ENCODE measurements around the gene CD300LB. TPM values are rescaled to one million over a fixed set of nuclear protein-coding genes. Genes with fewer than 3 reads are reported as not detected.

Gene CD300LB
- total and polyA plus RNA-seq, 3 donors from 2014 or later: 0.30 to 0.99 (median 0.71) TPM

GRCh38 chr17:74478420-74479100 lies 52.7 kb downstream of the CD300LB start:
- H3K36me3 ChIP-seq (ENCODE audit: low read depth, missing control alignments): no peaks in the 10 kb centered on the region
- H3K9me3 ChIP-seq: no peaks in the 10 kb centered on the region
- no peaks in the 10 kb centered on the region for H3K27me3 ChIP-seq
- 50 to 77% methylated on average over 6 of the region's 6 CpGs for WGBS, 2 donors
- no peak overlapping the region for H3K27ac ChIP-seq
- H3K4me1 ChIP-seq: peaks cover 3% of the 10 kb centered on the region
- H3K4me3 ChIP-seq: no peak overlapping the region
- DNase-seq: no peak
- TF ChIP-seq POLR2A (IDR thresholded peaks at IDR 0.05): no peak
- TF ChIP-seq CTCF (IDR thresholded peaks at IDR 0.05): no peak
- intact Hi-C loops (cut with DNase I; ENCODE audit: low total_unique reads): no loop called here

- TF ChIP-seq CTCF (IDR thresholded peaks at IDR 0.05) (no peak), POLR2A (IDR thresholded peaks at IDR 0.05) (no peak)
- WGBS, 2 donors: 92 to 95% methylated on average over 2 to 4 of the region's 4 CpGs
- H3K27me3 ChIP-seq: no peaks in the 10 kb centered on the region
- H3K4me1 ChIP-seq: peaks cover 3% of the 10 kb centered on the region
- no peak overlapping the region for H3K4me3 ChIP-seq
- no peak for DNase-seq
- intact Hi-C loops (cut with DNase I; ENCODE audit: low total_unique reads): no loop called here
- no peaks in the 10 kb centered on the region for H3K9me3 ChIP-seq
- no peaks in the 10 kb centered on the region for H3K36me3 ChIP-seq (ENCODE audit: low read depth, missing control alignments)
- no peak overlapping the region for H3K27ac ChIP-seq
Observed at GRCh38 chr17:74477411-74477810, 53.9 kb downstream of the CD300LB start.

GRCh38 chr17:74475189-74475588 lies 56.1 kb downstream of the CD300LB start:
- TF ChIP-seq POLR2A (IDR thresholded peaks at IDR 0.05) (no peak), CTCF (IDR thresholded peaks at IDR 0.05) (no peak)
- WGBS, 2 donors: 87 to 88% methylated on average over 4 of the region's 4 CpGs

GRCh38 chr17:74474043-74474792 lies 57.1 kb downstream of the CD300LB start:
- DNase-seq: no peak
- intact Hi-C loops (cut with DNase I; ENCODE audit: low total_unique reads): no loop called here
- H3K27ac ChIP-seq: no peak overlapping the region
- H3K36me3 ChIP-seq (ENCODE audit: low read depth, missing control alignments): no peaks in the 10 kb centered on the region
- no peak for TF ChIP-seq CTCF (IDR thresholded peaks at IDR 0.05)
- TF ChIP-seq POLR2A (IDR thresholded peaks at IDR 0.05): no peak
- H3K4me1 ChIP-seq: peaks cover 3% of the 10 kb centered on the region
- H3K27me3 ChIP-seq: no peaks in the 10 kb centered on the region
- WGBS, 2 donors: 78 to 89% methylated on average over 9 of the region's 9 CpGs
- H3K9me3 ChIP-seq: no peaks in the 10 kb centered on the region
- H3K4me3 ChIP-seq: no peak overlapping the region

More at GRCh38 chr17:74475189-74475588, 56.1 kb downstream of the CD300LB start:
- no peaks in the 10 kb centered on the region for H3K27me3 ChIP-seq
- no peak overlapping the region for H3K4me3 ChIP-seq
- no peak overlapping the region for H3K27ac ChIP-seq
- no peaks in the 10 kb centered on the region for H3K9me3 ChIP-seq
- intact Hi-C loops (cut with DNase I; ENCODE audit: low total_unique reads): no loop called here
- no peaks in the 10 kb centered on the region for H3K36me3 ChIP-seq (ENCODE audit: low read depth, missing control alignments)
- H3K4me1 ChIP-seq: peaks cover 3% of the 10 kb centered on the region
- DNase-seq: no peak

Data from testis (tissue), 3 donors.